K562 (cell line): Measurements from ENCODE around the gene ZC4H2.
"Not testable (repeated sequence)": the region's sequence is repeated elsewhere in the genome, so short reads cannot be mapped to it uniquely, and the experiment has no call there.

Experiments used
- CCAR2 ChIP-seq: fragments of 200-400 bp; formaldehyde crosslinking; IDR thresholded peaks from 2 replicates; pipeline ENCODE4 v1.6.1; 2017; ENCODE audit warnings: mild to moderate bottlenecking, low read depth, low read length
- CHD2 ChIP-seq: IDR thresholded peaks from 2 replicates; pipeline ENCODE4 v1.6.1; 2011; ENCODE audit warnings: low read depth, low read length
- HOXB6 ChIP-seq: fragments of 250-450 bp; sonication (Bioruptor Pico); IDR thresholded peaks from 2 replicates; pipeline ENCODE4 v1.5.1; 2022; ENCODE audit warnings: mild to moderate bottlenecking, borderline replicate concordance
- NR3C1 ChIP-seq: sonication (generic); formaldehyde crosslinking; IDR thresholded peaks from 2 replicates; pipeline ENCODE4 v1.8.1; 2022; ENCODE audit warnings: missing genetic modification reagents
- RERE ChIP-seq: sonication (generic); formaldehyde crosslinking; IDR thresholded peaks from 2 replicates; pipeline ENCODE4 v1.8.0; 2023; ENCODE audit warnings: missing genetic modification reagents, mild to moderate bottlenecking, borderline replicate concordance
- TAL1 ChIP-seq: fragments of 450-650 bp; IDR thresholded peaks from 2 replicates; pipeline ENCODE4 v1.6.1; 2016; ENCODE audit warnings: mild to moderate bottlenecking
- ZBTB11 ChIP-seq, 3 experiments: fragments of 200-800 bp in 1 of 3; fragments of 250-450 bp in 1 of 3; fragments of 450-650 bp in 1 of 3; sonication (Bioruptor Pico) in 1 of 3; sonication (Bioruptor generic) in 1 of 3; formaldehyde crosslinking in 1 of 3; IDR thresholded peaks; 2 replicates each; pipeline versions ENCODE4 v1.6.1 to v1.8.0; 2016 to 2022; ENCODE audit warnings: mild to moderate bottlenecking in 2 of 3, missing genetic modification characterization in 2 of 3, missing compliant biosample characterization in 1 of 3, moderate library complexity in 1 of 3

GRCh38 chrX:65002208-65002607, 26.0 kb upstream of the ZC4H2 start:
- TF ChIP-seq CCAR2; NR3C1 (CRISPR knock-in tag); CHD2; ZBTB11 (CRISPR knock-in tag; IDR thresholded peaks at IDR 0.05); TAL1; HOXB6 (CRISPR knock-in tag); RERE (CRISPR knock-in tag): not testable (repeated sequence)
